NT2/D1 (cell line): ENCODE measurements around the gene NHLRC2.

ENCODE experiments used
- DNase-seq: peaks from one replicate; pipeline ENCODE4 v3.0.0-alpha.2; 2011; ENCODE audit warnings: low read depth, low spot score
- H3K27me3 ChIP-seq: 2 replicates; pipeline ENCODE4 v1.6.0; 2011; ENCODE audit warnings: mild to moderate bottlenecking; ENCODE audit not compliant: insufficient read length, insufficient read depth
- H3K36me3 ChIP-seq: 2 replicates; pipeline ENCODE4 v1.6.1; 2011; ENCODE audit warnings: mild to moderate bottlenecking, low read length, mixed read lengths; ENCODE audit not compliant: insufficient read depth, insufficient read length
- H3K4me1 ChIP-seq: 2 replicates; pipeline ENCODE4 v1.5.1; 2011; ENCODE audit not compliant: insufficient read depth, insufficient read length
- H3K4me3 ChIP-seq: 2 replicates; pipeline ENCODE4 v1.5.1; 2011; ENCODE audit warnings: low read depth; ENCODE audit not compliant: insufficient read length
- H3K9ac ChIP-seq: 2 replicates; pipeline ENCODE4 v1.6.0; 2011; ENCODE audit warnings: low read depth; ENCODE audit not compliant: insufficient read length
- H3K9me3 ChIP-seq: 2 replicates; pipeline ENCODE4 v1.5.1; 2011; ENCODE audit warnings: mild to moderate bottlenecking, low read length; ENCODE audit not compliant: insufficient read depth
- SUZ12 ChIP-seq: IDR thresholded peaks from 2 replicates; pipeline ENCODE4 v1.6.1; 2011; ENCODE audit not compliant: insufficient read length, insufficient read depth; ENCODE audit errors: extremely low read depth
- YY1 ChIP-seq: IDR thresholded peaks from 2 replicates; pipeline ENCODE4 v1.6.1; 2011; ENCODE audit not compliant: insufficient read length, insufficient read depth
- ZNF274 ChIP-seq: IDR thresholded peaks from 2 replicates; pipeline ENCODE4 v1.6.1; 2011; ENCODE audit warnings: mild to moderate bottlenecking, low read depth, low read length

NHLRC2 gene

GRCh38 chr10:113895018-113895417, 40.6 kb downstream of the NHLRC2 start:
- no peak overlapping the region for H3K4me3 ChIP-seq
- TF ChIP-seq ZNF274 = no peak
- no peak for TF ChIP-seq SUZ12
- TF ChIP-seq YY1 = no peak

GRCh38 chr10:113897693-113898618, 43.5 kb downstream of the NHLRC2 start:
- Histone ChIP-seq H3K9me3 (no peaks in the 10 kb centered on the region), H3K9ac (no peak overlapping the region), H3K27me3 (no peaks in the 10 kb centered on the region), H3K36me3 (peaks cover 12% of the 10 kb centered on the region), H3K4me1 (no peaks in the 10 kb centered on the region), H3K4me3 (no peak overlapping the region)
- no peak for DNase-seq
- TF ChIP-seq ZNF274 (no peak), SUZ12 (no peak), YY1 (no peak)

More at GRCh38 chr10:113895018-113895417, 40.6 kb downstream of the NHLRC2 start:
- DNase-seq = no peak
- H3K9me3 ChIP-seq = no peaks in the 10 kb centered on the region
- H3K36me3 ChIP-seq = peaks cover 4% of the 10 kb centered on the region
- H3K4me1 ChIP-seq = no peaks in the 10 kb centered on the region
- no peaks in the 10 kb centered on the region for H3K27me3 ChIP-seq
- no peak overlapping the region for H3K9ac ChIP-seq

- H3K4me3 ChIP-seq = no peak overlapping the region
- H3K36me3 ChIP-seq = peaks cover 24% of the 10 kb centered on the region
- no peaks in the 10 kb centered on the region for H3K9me3 ChIP-seq
- no peaks in the 10 kb centered on the region for H3K27me3 ChIP-seq
- DNase-seq = no peak
- H3K9ac ChIP-seq = no peak overlapping the region
- TF ChIP-seq ZNF274 (no peak), SUZ12 (no peak), YY1 (no peak)
- no peaks in the 10 kb centered on the region for H3K4me1 ChIP-seq
These were observed 45.6 kb downstream of the NHLRC2 start for GRCh38 chr10:113899952-113900598.

GRCh38 chr10:113905756-113906155, 51.3 kb downstream of the NHLRC2 start:
- no peak overlapping the region for H3K9ac ChIP-seq
- H3K4me3 ChIP-seq = no peak overlapping the region
- no peaks in the 10 kb centered on the region for H3K9me3 ChIP-seq
- H3K27me3 ChIP-seq = no peaks in the 10 kb centered on the region
- peaks cover 38% of the 10 kb centered on the region for H3K36me3 ChIP-seq
- no peak for DNase-seq
- H3K4me1 ChIP-seq = no peaks in the 10 kb centered on the region
- no peak for TF ChIP-seq YY1
- no peak for TF ChIP-seq SUZ12
- TF ChIP-seq ZNF274 = no peak

GRCh38 chr10:113907166-113907565, 52.7 kb downstream of the NHLRC2 start:
- no peaks in the 10 kb centered on the region for H3K4me1 ChIP-seq
- H3K9me3 ChIP-seq = no peaks in the 10 kb centered on the region
- DNase-seq = no peak
- H3K36me3 ChIP-seq = peaks cover 30% of the 10 kb centered on the region
- H3K27me3 ChIP-seq = no peaks in the 10 kb centered on the region
- no peak overlapping the region for H3K9ac ChIP-seq
- H3K4me3 ChIP-seq = no peak overlapping the region
- TF ChIP-seq ZNF274 (no peak), SUZ12 (no peak), YY1 (no peak)

- H3K4me3 ChIP-seq = no peak overlapping the region
- H3K9me3 ChIP-seq = no peaks in the 10 kb centered on the region
- no peak overlapping the region for H3K9ac ChIP-seq
- DNase-seq = no peak
- no peaks in the 10 kb centered on the region for H3K4me1 ChIP-seq
- no peaks in the 10 kb centered on the region for H3K27me3 ChIP-seq
- TF ChIP-seq SUZ12 (no peak), ZNF274 (no peak), YY1 (no peak)
- H3K36me3 ChIP-seq = peaks cover 35% of the 10 kb centered on the region
These were observed 53.8 kb downstream of the NHLRC2 start for GRCh38 chr10:113908236-113908635.

GRCh38 chr10:113911113-113911512, 56.7 kb downstream of the NHLRC2 start:
- no peak for TF ChIP-seq YY1
- H3K36me3 ChIP-seq = peaks cover 17% of the 10 kb centered on the region
- H3K9ac ChIP-seq = no peak overlapping the region
- no peaks in the 10 kb centered on the region for H3K27me3 ChIP-seq
- H3K4me1 ChIP-seq = no peaks in the 10 kb centered on the region
- H3K9me3 ChIP-seq = no peaks in the 10 kb centered on the region
- no peak for DNase-seq
- H3K4me3 ChIP-seq = no peak overlapping the region
